IMR-90 (cell line): ENCODE results near the gene R3HDM2.

ENCODE experiments used
- BHLHE40 ChIP-seq: fragments of 150-350 bp; IDR thresholded peaks from 2 replicates; pipeline ENCODE4 v1.6.1; 2016; ENCODE audit warnings: mild to moderate bottlenecking, low read depth, low read length
- CEBPB ChIP-seq: IDR thresholded peaks from 2 replicates; pipeline ENCODE4 v1.6.1; 2012; ENCODE audit warnings: low read depth, low read length, improper control_type of control experiment
- MAFK ChIP-seq: IDR thresholded peaks from 2 replicates; pipeline ENCODE4 v1.6.1; 2012; ENCODE audit warnings: low read depth, low read length, improper control_type of control experiment
- MAZ ChIP-seq: IDR thresholded peaks from 2 replicates; pipeline ENCODE4 v1.6.1; 2012; ENCODE audit warnings: low read depth, mild to moderate bottlenecking, low read length, improper control_type of control experiment, moderate library complexity, borderline replicate concordance
- MXI1 ChIP-seq: IDR thresholded peaks from 2 replicates; pipeline ENCODE4 v1.6.1; 2012; ENCODE audit warnings: low read depth, mild to moderate bottlenecking, low read length, moderate library complexity, borderline replicate concordance
- NFE2L2 ChIP-seq: fragments of 150-350 bp; IDR thresholded peaks from 2 replicates; pipeline ENCODE4 v1.6.1; 2016; ENCODE audit warnings: low read depth, mild to moderate bottlenecking, low read length
- POLR2A ChIP-seq: IDR thresholded peaks from 2 replicates; pipeline ENCODE4 v1.6.1; 2012; ENCODE audit warnings: mild to moderate bottlenecking, low read depth, low read length
- RAD21 ChIP-seq: IDR thresholded peaks from 2 replicates; pipeline ENCODE4 v1.6.1; 2012; ENCODE audit warnings: low read length, improper control_type of control experiment
- RCOR1 ChIP-seq: IDR thresholded peaks from 2 replicates; pipeline ENCODE4 v1.6.1; 2012; ENCODE audit warnings: mild to moderate bottlenecking, low read length, improper control_type of control experiment; ENCODE audit not compliant: insufficient replicate concordance
- RFX5 ChIP-seq: IDR thresholded peaks from 2 replicates; pipeline ENCODE4 v1.8.0; 2012; ENCODE audit warnings: low read depth, mild to moderate bottlenecking, low read length, moderate library complexity
- TF ChIP-seq, protein P1 (sequence below): conservative IDR thresholded peaks from 2 replicates; pipeline ENCODE4 v1.5.1; 2012; ENCODE audit warnings: mild to moderate bottlenecking, low read depth, low read length, improper control_type of control experiment
- TF ChIP-seq, protein P2 (sequence below): fragments of 150-350 bp; IDR thresholded peaks from 2 replicates; pipeline ENCODE4 v1.6.1; 2016; ENCODE audit warnings: low read depth, mild to moderate bottlenecking, low read length, moderate library complexity, borderline replicate concordance

DNA sequence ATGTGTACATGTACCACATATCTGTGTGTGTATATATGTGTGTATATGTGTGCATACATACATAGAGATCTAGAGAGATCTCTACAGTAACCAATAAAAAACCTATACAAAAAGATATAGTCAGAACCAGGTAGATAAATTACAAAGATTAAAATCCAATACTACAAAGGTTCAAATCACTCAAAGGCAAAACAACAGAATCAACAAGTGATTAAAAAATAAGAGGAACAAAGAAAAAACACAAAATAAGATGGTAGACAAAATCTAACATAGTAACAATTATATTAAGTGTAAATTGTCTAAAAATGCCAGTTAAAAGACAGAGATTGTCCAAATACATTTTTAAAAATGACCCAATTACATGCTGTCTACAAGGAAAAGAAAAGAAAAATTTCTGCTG is 83.6 kb downstream of the R3HDM2 start:
- TF ChIP-seq, protein P1, sequence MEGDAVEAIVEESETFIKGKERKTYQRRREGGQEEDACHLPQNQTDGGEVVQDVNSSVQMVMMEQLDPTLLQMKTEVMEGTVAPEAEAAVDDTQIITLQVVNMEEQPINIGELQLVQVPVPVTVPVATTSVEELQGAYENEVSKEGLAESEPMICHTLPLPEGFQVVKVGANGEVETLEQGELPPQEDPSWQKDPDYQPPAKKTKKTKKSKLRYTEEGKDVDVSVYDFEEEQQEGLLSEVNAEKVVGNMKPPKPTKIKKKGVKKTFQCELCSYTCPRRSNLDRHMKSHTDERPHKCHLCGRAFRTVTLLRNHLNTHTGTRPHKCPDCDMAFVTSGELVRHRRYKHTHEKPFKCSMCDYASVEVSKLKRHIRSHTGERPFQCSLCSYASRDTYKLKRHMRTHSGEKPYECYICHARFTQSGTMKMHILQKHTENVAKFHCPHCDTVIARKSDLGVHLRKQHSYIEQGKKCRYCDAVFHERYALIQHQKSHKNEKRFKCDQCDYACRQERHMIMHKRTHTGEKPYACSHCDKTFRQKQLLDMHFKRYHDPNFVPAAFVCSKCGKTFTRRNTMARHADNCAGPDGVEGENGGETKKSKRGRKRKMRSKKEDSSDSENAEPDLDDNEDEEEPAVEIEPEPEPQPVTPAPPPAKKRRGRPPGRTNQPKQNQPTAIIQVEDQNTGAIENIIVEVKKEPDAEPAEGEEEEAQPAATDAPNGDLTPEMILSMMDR: no peak
- no peak for TF ChIP-seq MAFK
- no peak for TF ChIP-seq MAZ
- TF ChIP-seq RCOR1: no peak
- no peak for TF ChIP-seq CEBPB
- TF ChIP-seq, protein P2, sequence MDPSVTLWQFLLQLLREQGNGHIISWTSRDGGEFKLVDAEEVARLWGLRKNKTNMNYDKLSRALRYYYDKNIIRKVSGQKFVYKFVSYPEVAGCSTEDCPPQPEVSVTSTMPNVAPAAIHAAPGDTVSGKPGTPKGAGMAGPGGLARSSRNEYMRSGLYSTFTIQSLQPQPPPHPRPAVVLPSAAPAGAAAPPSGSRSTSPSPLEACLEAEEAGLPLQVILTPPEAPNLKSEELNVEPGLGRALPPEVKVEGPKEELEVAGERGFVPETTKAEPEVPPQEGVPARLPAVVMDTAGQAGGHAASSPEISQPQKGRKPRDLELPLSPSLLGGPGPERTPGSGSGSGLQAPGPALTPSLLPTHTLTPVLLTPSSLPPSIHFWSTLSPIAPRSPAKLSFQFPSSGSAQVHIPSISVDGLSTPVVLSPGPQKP: no peak
- no peak for TF ChIP-seq POLR2A
- no peak for TF ChIP-seq RAD21
- no peak for TF ChIP-seq MXI1
- no peak for TF ChIP-seq BHLHE40
- TF ChIP-seq NFE2L2: no peak
- no peak for TF ChIP-seq RFX5
